ENCODE data around the gene PMM1. TPM values are rescaled to one million over a fixed set of nuclear protein-coding genes. Genes with fewer than 3 reads are reported as not detected.

The PMM1 gene
- total and polyA plus RNA-seq, 12 donors: 13.8 to 43.5 (median 21.9) TPM

DNA sequence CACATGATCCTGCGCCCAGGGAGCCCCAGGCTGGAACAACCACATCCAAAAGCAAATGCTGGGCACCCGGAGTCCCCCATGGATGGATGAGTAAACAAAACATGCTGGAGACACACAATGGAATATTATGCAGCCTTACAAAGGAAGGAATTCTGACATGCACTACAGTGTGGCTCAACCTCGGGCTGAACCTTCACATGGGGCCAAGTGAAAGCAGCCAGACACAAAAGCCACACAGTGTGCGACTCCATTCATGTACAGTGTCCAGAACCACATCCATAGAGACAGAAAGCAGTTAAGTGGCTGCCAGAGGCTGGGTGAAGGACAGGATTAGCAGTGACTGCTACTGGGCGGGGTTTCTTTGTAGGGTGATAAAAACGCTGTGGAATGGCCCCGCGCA, 55.4 kb downstream of the PMM1 start:
- H3K9me3 ChIP-seq: no peaks in the 10 kb centered on the region
- ATAC-seq (peak in 5 of 8 donors; percentile 9 to 48 (median 27)), DNase-seq (no peak)
- no peak overlapping the region for H3K27ac ChIP-seq
- H3K36me3 ChIP-seq: peaks cover 0 to 71% (median 17%) of the 10 kb centered on the region in 9 donors
- intact Hi-C loops (cut with DNase I): loop anchor here in 3 of 10 donors (5.0 kb wide), 1 partner anchor 132 kb away; no protein-coding TSS in a partner anchor
- WGBS, 2 donors: 81 to 89% methylated on average over 8 of the region's 8 CpGs
- TF ChIP-seq, protein P1, sequence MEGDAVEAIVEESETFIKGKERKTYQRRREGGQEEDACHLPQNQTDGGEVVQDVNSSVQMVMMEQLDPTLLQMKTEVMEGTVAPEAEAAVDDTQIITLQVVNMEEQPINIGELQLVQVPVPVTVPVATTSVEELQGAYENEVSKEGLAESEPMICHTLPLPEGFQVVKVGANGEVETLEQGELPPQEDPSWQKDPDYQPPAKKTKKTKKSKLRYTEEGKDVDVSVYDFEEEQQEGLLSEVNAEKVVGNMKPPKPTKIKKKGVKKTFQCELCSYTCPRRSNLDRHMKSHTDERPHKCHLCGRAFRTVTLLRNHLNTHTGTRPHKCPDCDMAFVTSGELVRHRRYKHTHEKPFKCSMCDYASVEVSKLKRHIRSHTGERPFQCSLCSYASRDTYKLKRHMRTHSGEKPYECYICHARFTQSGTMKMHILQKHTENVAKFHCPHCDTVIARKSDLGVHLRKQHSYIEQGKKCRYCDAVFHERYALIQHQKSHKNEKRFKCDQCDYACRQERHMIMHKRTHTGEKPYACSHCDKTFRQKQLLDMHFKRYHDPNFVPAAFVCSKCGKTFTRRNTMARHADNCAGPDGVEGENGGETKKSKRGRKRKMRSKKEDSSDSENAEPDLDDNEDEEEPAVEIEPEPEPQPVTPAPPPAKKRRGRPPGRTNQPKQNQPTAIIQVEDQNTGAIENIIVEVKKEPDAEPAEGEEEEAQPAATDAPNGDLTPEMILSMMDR (IDR thresholded peaks at IDR 0.05): no peak
- peaks cover 0 to 31% (median 20%) of the 10 kb centered on the region in 9 donors for H3K4me1 ChIP-seq
- H3K4me3 ChIP-seq: no peak overlapping the region
- no peaks in the 10 kb centered on the region for H3K27me3 ChIP-seq

DNA sequence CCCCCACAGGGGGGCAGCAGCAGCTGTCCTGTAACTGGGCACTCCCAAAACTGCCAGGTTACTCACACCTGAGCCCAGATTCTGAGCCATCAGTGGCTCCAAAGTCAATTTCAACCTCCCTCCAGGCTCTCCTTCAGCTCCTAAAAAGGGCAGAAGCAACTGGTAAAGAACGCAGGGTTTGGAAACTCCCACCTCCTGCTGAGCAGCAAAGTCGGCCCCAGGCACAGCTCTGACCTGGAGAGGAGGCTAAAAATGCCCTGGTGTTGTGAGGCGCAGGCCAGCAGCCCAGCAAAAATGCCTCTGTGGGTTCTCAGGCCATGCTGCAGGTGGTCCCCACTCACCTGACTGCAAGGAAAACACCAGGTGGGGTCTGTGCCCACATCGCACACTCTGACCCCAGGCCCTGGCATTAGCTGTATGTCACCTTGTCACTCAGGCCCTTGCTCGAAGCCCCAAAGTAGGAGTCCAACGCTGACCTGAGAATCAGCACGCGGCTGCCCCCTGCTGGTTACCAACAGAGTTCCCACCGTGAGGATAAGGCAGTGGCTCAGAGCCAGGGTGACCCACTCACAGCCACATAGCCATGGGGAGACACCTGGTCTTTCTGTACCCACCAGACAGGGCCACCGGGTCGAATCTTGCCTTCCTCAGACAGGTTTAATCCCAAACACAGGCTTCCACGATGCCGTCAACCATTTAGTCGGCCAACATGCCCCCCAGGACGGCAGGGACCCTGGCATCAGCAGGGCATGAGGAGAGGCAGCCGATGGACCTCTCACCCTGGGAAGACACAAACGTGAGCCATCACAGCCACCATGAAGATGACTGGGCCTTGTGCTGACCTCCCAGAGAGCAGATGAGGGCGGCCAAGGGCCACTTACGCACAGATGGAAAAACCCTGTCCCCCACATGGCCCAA, 56.5 kb downstream of the PMM1 start:
- peaks cover 0 to 31% (median 20%) of the 10 kb centered on the region in 9 donors for H3K4me1 ChIP-seq
- intact Hi-C loops (cut with DNase I): loop anchor here in 3 of 10 donors (5.0 kb wide), 1 partner anchor 131 kb away; no protein-coding TSS in a partner anchor
- DNase-seq (peak; percentile 74 to 84), ATAC-seq (peak; percentile 40 to 78 (median 70))
- no peak overlapping the region for H3K4me3 ChIP-seq
- no peaks in the 10 kb centered on the region for H3K27me3 ChIP-seq
- WGBS, 2 donors: 51 to 57% methylated on average over 19 of the region's 19 CpGs
- TF ChIP-seq, protein P1 (IDR thresholded peaks at IDR 0.05): peak; percentile 70 to 84 (median 81)
- peaks cover 0 to 72% (median 26%) of the 10 kb centered on the region in 9 donors for H3K36me3 ChIP-seq
- peak overlapping the region in 8 of 10 donors; percentile 30 to 78 (median 66) for H3K27ac ChIP-seq
- H3K9me3 ChIP-seq: no peaks in the 10 kb centered on the region

DNA sequence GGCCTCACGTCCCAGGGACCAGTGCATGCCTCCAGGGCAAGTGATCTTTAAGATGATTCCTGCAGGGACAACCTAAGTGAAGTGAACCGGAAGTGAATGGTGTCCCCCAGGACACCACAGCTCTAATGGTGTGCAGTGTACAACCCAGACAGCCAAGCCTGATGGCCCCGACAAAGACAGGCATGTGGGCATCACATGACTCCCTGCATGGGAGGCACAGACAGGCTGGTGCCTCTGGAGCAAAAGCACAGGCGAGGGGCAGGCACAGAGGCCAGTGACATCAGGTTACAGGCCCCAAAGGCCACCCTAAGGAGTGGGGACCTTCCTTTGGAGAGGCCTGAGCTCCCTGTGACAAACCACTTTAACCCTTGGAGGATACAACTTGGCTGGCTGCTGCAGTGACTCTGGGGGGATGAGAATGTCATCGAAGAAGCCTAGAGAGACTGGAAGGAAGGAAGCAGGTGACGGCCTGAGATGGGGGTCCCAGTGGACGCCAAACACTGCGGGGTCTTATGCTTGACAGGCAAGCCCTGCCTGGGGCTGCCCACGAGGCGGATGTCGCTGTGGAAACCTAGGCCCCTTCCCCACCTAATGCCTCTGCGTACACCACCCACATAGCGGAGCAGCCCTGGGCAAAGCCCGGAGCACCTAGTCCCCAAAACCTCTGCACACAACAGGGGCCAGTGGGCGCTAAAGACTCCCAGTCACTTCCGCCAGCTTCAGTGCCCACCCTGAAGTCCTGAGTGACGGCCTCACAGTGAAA, 57.7 kb downstream of the PMM1 start:
- 81 to 87% methylated on average over 17 of the region's 17 CpGs for WGBS, 2 donors
- H3K27me3 ChIP-seq: no peaks in the 10 kb centered on the region
- peak in 6 of 8 donors; percentile 5 to 38 (median 16) for ATAC-seq
- H3K27ac ChIP-seq: peak overlapping the region in 8 of 10 donors; percentile 18 to 78 (median 62)
- DNase-seq: no peak
- no peaks in the 10 kb centered on the region for H3K9me3 ChIP-seq
- peaks cover 3 to 73% (median 38%) of the 10 kb centered on the region in 9 donors for H3K36me3 ChIP-seq
- intact Hi-C loops (cut with DNase I): loop anchor here in 3 of 10 donors (5.0 kb wide), 1 partner anchor 130 kb away; no protein-coding TSS in a partner anchor
- TF ChIP-seq, protein P1 (IDR thresholded peaks at IDR 0.05): no peak
- no peak overlapping the region for H3K4me3 ChIP-seq
- peaks cover 0 to 33% (median 22%) of the 10 kb centered on the region in 9 donors for H3K4me1 ChIP-seq

Data from heart right ventricle (tissue), 16 donors.